ENCODE results near the gene PGAP2.
A peak's percentile ranks its signal among the peaks of the same experiment; 100 is the strongest.

Gene PGAP2

GRCh38 chr11:3834664-3835461 is 26.5 kb downstream of the PGAP2 start:
- Histone ChIP-seq H3K4me1 (ENCODE audit: insufficient read depth, low read length) (peaks cover 13% of the 10 kb centered on the region), H3K9ac (ENCODE audit: low read depth, low read length) (no peak overlapping the region), H3K4me3 (ENCODE audit: low read length) (no peak overlapping the region), H3K27me3 (ENCODE audit: insufficient read depth, low read length) (no peaks in the 10 kb centered on the region), H3K27ac (ENCODE audit: low read length) (no peak overlapping the region), H3K36me3 (ENCODE audit: insufficient read depth, low read depth, low read length) (peaks cover 20% of the 10 kb centered on the region), H3K9me3 (ENCODE audit: insufficient read depth, low read depth, low read length) (no peaks in the 10 kb centered on the region)

GRCh38 chr11:3835751-3836150 is 27.4 kb downstream of the PGAP2 start:
- Histone ChIP-seq H3K9ac (ENCODE audit: low read depth, low read length) (no peak overlapping the region), H3K36me3 (ENCODE audit: insufficient read depth, low read depth, low read length) (peaks cover 12% of the 10 kb centered on the region), H3K9me3 (ENCODE audit: insufficient read depth, low read depth, low read length) (no peaks in the 10 kb centered on the region), H3K4me1 (ENCODE audit: insufficient read depth, low read length) (peaks cover 13% of the 10 kb centered on the region), H3K4me3 (ENCODE audit: low read length) (no peak overlapping the region), H3K27ac (ENCODE audit: low read length) (no peak overlapping the region), H3K27me3 (ENCODE audit: insufficient read depth, low read length) (no peaks in the 10 kb centered on the region)

- Histone ChIP-seq H3K4me1 (ENCODE audit: insufficient read depth, low read length) (peaks cover 13% of the 10 kb centered on the region), H3K9ac (ENCODE audit: low read depth, low read length) (no peak overlapping the region), H3K27me3 (ENCODE audit: insufficient read depth, low read length) (no peaks in the 10 kb centered on the region), H3K27ac (ENCODE audit: low read length) (no peak overlapping the region), H3K4me3 (ENCODE audit: low read length) (no peak overlapping the region), H3K36me3 (ENCODE audit: insufficient read depth, low read depth, low read length) (peaks cover 9% of the 10 kb centered on the region), H3K9me3 (ENCODE audit: insufficient read depth, low read depth, low read length) (no peaks in the 10 kb centered on the region)
Observed at GRCh38 chr11:3836903-3837302, 28.5 kb downstream of the PGAP2 start.

- no peak overlapping the region for H3K4me3 ChIP-seq (ENCODE audit: low read length)
- H3K4me1 ChIP-seq (ENCODE audit: insufficient read depth, low read length): peaks cover 13% of the 10 kb centered on the region
Observed at GRCh38 chr11:3837793-3838192, 29.4 kb downstream of the PGAP2 start.

GRCh38 chr11:3838504-3838903 is 30.1 kb downstream of the PGAP2 start:
- H3K9me3 ChIP-seq (ENCODE audit: insufficient read depth, low read depth, low read length): no peaks in the 10 kb centered on the region
- H3K36me3 ChIP-seq (ENCODE audit: insufficient read depth, low read depth, low read length): peaks cover 6% of the 10 kb centered on the region
- H3K9ac ChIP-seq (ENCODE audit: low read depth, low read length): no peak overlapping the region
- H3K27me3 ChIP-seq (ENCODE audit: insufficient read depth, low read length): 0 out of 2 replicates have a peak, but pooled peaks cover 3% of the 10 kb centered on the region
- H3K4me3 ChIP-seq (ENCODE audit: low read length): no peak overlapping the region
- H3K4me1 ChIP-seq (ENCODE audit: insufficient read depth, low read length): peaks cover 13% of the 10 kb centered on the region
- no peak overlapping the region for H3K27ac ChIP-seq (ENCODE audit: low read length)

More at GRCh38 chr11:3837793-3838192, 29.4 kb downstream of the PGAP2 start:
- Histone ChIP-seq H3K27ac (ENCODE audit: low read length) (no peak overlapping the region), H3K9ac (ENCODE audit: low read depth, low read length) (no peak overlapping the region), H3K36me3 (ENCODE audit: insufficient read depth, low read depth, low read length) (peaks cover 6% of the 10 kb centered on the region), H3K27me3 (ENCODE audit: insufficient read depth, low read length) (0 out of 2 replicates have a peak, but pooled peaks cover 3% of the 10 kb centered on the region), H3K9me3 (ENCODE audit: insufficient read depth, low read depth, low read length) (no peaks in the 10 kb centered on the region)

GRCh38 chr11:3840004-3840869 is 31.9 kb downstream of the PGAP2 start:
- Histone ChIP-seq H3K36me3 (ENCODE audit: insufficient read depth, low read depth, low read length) (peaks cover 1% of the 10 kb centered on the region), H3K4me1 (ENCODE audit: insufficient read depth, low read length) (peaks cover 3% of the 10 kb centered on the region), H3K9ac (ENCODE audit: low read depth, low read length) (peak overlapping the region; percentile 77; the same call in 1 of the 2 replicates), H3K27ac (ENCODE audit: low read length) (no peak overlapping the region), H3K27me3 (ENCODE audit: insufficient read depth, low read length) (0 out of 2 replicates have a peak, but pooled peaks cover 3% of the 10 kb centered on the region), H3K4me3 (ENCODE audit: low read length) (peak overlapping the region; percentile 79), H3K9me3 (ENCODE audit: insufficient read depth, low read depth, low read length) (no peaks in the 10 kb centered on the region)

GRCh38 chr11:3840870-3841425 is 32.6 kb downstream of the PGAP2 start, which contains the start of gene RHOG:
Gene RHOG, minus strand, starts transcription at chr11:3840959. Its CDS starts 12,821 bp downstream, at chr11:3828138.
- Histone ChIP-seq H3K9ac (ENCODE audit: low read depth, low read length) (peak within 1 kb of the TSS; percentile 77; the same call in 1 of the 2 replicates), H3K4me3 (ENCODE audit: low read length) (peak within 1 kb of the TSS; percentile 79), H3K9me3 (ENCODE audit: insufficient read depth, low read depth, low read length) (no peaks in the 10 kb centered on the region), H3K4me1 (ENCODE audit: insufficient read depth, low read length) (no peaks in the 10 kb centered on the region; the same call in none of the 2 replicates), H3K27ac (ENCODE audit: low read length) (peak within 1 kb of the TSS; percentile 49), H3K27me3 (ENCODE audit: insufficient read depth, low read length) (0 out of 2 replicates have a peak, but pooled peaks cover 3% of the 10 kb centered on the region), H3K36me3 (ENCODE audit: insufficient read depth, low read depth, low read length) (no peaks in the 10 kb centered on the region; the same call in none of the 2 replicates)

- H3K27me3 ChIP-seq (ENCODE audit: insufficient read depth, low read length): 0 out of 2 replicates have a peak, but pooled peaks cover 3% of the 10 kb centered on the region
- peak overlapping the region; percentile 79 for H3K4me3 ChIP-seq (ENCODE audit: low read length)
- H3K9me3 ChIP-seq (ENCODE audit: insufficient read depth, low read depth, low read length): no peaks in the 10 kb centered on the region
- no peaks in the 10 kb centered on the region; the same call in none of the 2 replicates for H3K36me3 ChIP-seq (ENCODE audit: insufficient read depth, low read depth, low read length)
- peak overlapping the region; percentile 49 for H3K27ac ChIP-seq (ENCODE audit: low read length)
- H3K9ac ChIP-seq (ENCODE audit: low read depth, low read length): peak overlapping the region; percentile 77; the same call in 1 of the 2 replicates
- H3K4me1 ChIP-seq (ENCODE audit: insufficient read depth, low read length): no peaks in the 10 kb centered on the region; the same call in none of the 2 replicates
Observed at GRCh38 chr11:3841426-3842350, 33.3 kb downstream of the PGAP2 start.

- no peaks in the 10 kb centered on the region for H3K9me3 ChIP-seq (ENCODE audit: insufficient read depth, low read depth, low read length)
- H3K36me3 ChIP-seq (ENCODE audit: insufficient read depth, low read depth, low read length): no peaks in the 10 kb centered on the region; the same call in none of the 2 replicates
- no peaks in the 10 kb centered on the region; the same call in 1 of the 2 replicates for H3K4me1 ChIP-seq (ENCODE audit: insufficient read depth, low read length)
- 0 out of 2 replicates have a peak, but pooled peaks cover 3% of the 10 kb centered on the region for H3K27me3 ChIP-seq (ENCODE audit: insufficient read depth, low read length)
- H3K9ac ChIP-seq (ENCODE audit: low read depth, low read length): no peak overlapping the region
- H3K27ac ChIP-seq (ENCODE audit: low read length): no peak overlapping the region
- no peak overlapping the region for H3K4me3 ChIP-seq (ENCODE audit: low read length)
Observed at GRCh38 chr11:3843326-3843725, 35.0 kb downstream of the PGAP2 start.

- no peak overlapping the region for H3K4me3 ChIP-seq (ENCODE audit: low read length)
- no peak overlapping the region for H3K27ac ChIP-seq (ENCODE audit: low read length)
- H3K36me3 ChIP-seq (ENCODE audit: insufficient read depth, low read depth, low read length): no peaks in the 10 kb centered on the region
- no peaks in the 10 kb centered on the region for H3K4me1 ChIP-seq (ENCODE audit: insufficient read depth, low read length)
- no peaks in the 10 kb centered on the region for H3K9me3 ChIP-seq (ENCODE audit: insufficient read depth, low read depth, low read length)
- no peak overlapping the region for H3K9ac ChIP-seq (ENCODE audit: low read depth, low read length)
- 0 out of 2 replicates have a peak, but pooled peaks cover 3% of the 10 kb centered on the region for H3K27me3 ChIP-seq (ENCODE audit: insufficient read depth, low read length)
Observed at GRCh38 chr11:3845246-3845645, 36.9 kb downstream of the PGAP2 start.

Data from iPS-20b (cell line).